HL-60 (cell line): ENCODE data around the gene KHDC3L.

Source experiments
- DNase-seq, 2 experiments: peaks; one replicate each; pipeline ENCODE4 v3.0.0-alpha.2; 2010 to 2020; ENCODE audit warnings: low read depth in 1 of 2, low spot score in 1 of 2
- H3K27ac ChIP-seq: fragments of 250-450 bp; sonication (Bioruptor Pico); replicated peaks from 2 replicates; pipeline ENCODE4 v1.5.1; 2020; ENCODE audit warnings: mild to moderate bottlenecking, moderate library complexity
- H3K27me3 ChIP-seq: fragments of 250-450 bp; sonication (Bioruptor Pico); 2 replicates; pipeline ENCODE4 v1.5.1; 2021; ENCODE audit warnings: mild to moderate bottlenecking, moderate library complexity; ENCODE audit not compliant: insufficient read depth, poor library complexity, severe bottlenecking
- H3K4me3 ChIP-seq: replicated peaks from 2 replicates; pipeline ENCODE4 v1.5.1; 2011; ENCODE audit warnings: mild to moderate bottlenecking, control low read depth, low read length; ENCODE audit not compliant: insufficient read depth
- CTCF ChIP-seq: IDR thresholded peaks from one replicate; pipeline ENCODE4 v1.5.1; 2011; ENCODE audit warnings: low read length, control low read depth, inconsistent platforms; ENCODE audit not compliant: insufficient read depth
- GABPA ChIP-seq: IDR thresholded peaks from 2 replicates; pipeline ENCODE4 v1.6.1; 2012; ENCODE audit warnings: low read depth
- POLR2AphosphoS5 ChIP-seq: IDR thresholded peaks from 2 replicates; pipeline ENCODE4 v1.6.1; 2012; ENCODE audit warnings: low read depth
- REST ChIP-seq: IDR thresholded peaks from 2 replicates; pipeline ENCODE4 v1.6.1; 2012; ENCODE audit warnings: low read depth; ENCODE audit not compliant: insufficient replicate concordance
- SPI1 ChIP-seq: IDR thresholded peaks from 2 replicates; pipeline ENCODE4 v1.6.1; 2012; ENCODE audit warnings: low read depth, mild to moderate bottlenecking, borderline replicate concordance
- long read RNA-seq: library from polyadenylated mRNA; unstranded; transcript quantifications from one replicate; pipeline ENCODE4 v2.0.0, GENCODE V29; 2020

The KHDC3L gene
- long read RNA-seq = 0 reads

- Histone ChIP-seq H3K27me3 (no peaks in the 10 kb centered on the region), H3K4me3 (no peak within 1 kb of the TSS), H3K27ac (no peak within 1 kb of the TSS)
- TF ChIP-seq POLR2AphosphoS5 = no peak
- no peak for TF ChIP-seq GABPA
- TF ChIP-seq REST = no peak
- no peak for TF ChIP-seq SPI1
- no peak for TF ChIP-seq CTCF
- no peak for DNase-seq
These were observed at the start of gene KHDC3L for GRCh38 chr6:73362358-73362757. TSS of gene KHDC3L (plus strand) at chr6:73362658. CDS start at chr6:73362730, 72 bp downstream.

GRCh38 chr6:73314577-73315492, 47.6 kb upstream of the KHDC3L start:
- TF ChIP-seq POLR2AphosphoS5 = no peak
- Histone ChIP-seq H3K27ac (no peak overlapping the region), H3K27me3 (peaks cover 21% of the 10 kb centered on the region), H3K4me3 (no peak overlapping the region)
- no peak for DNase-seq

GRCh38 chr6:73323323-73323722, 39.1 kb upstream of the KHDC3L start:
- H3K27ac ChIP-seq = no peak overlapping the region
- no peak for DNase-seq
- no peak overlapping the region for H3K4me3 ChIP-seq
- TF ChIP-seq REST (no peak), SPI1 (no peak), GABPA (no peak), CTCF (no peak), POLR2AphosphoS5 (no peak)
- H3K27me3 ChIP-seq = no peaks in the 10 kb centered on the region

GRCh38 chr6:73325656-73326055, 36.8 kb upstream of the KHDC3L start:
- Histone ChIP-seq H3K4me3 (no peak overlapping the region), H3K27me3 (no peaks in the 10 kb centered on the region), H3K27ac (no peak overlapping the region)
- DNase-seq = no peak
- no peak for TF ChIP-seq GABPA

- H3K4me3 ChIP-seq = no peak overlapping the region
- no peak for DNase-seq
- no peak overlapping the region for H3K27ac ChIP-seq
- H3K27me3 ChIP-seq = peaks cover 3% of the 10 kb centered on the region
- TF ChIP-seq CTCF (no peak), POLR2AphosphoS5 (no peak), SPI1 (no peak), REST (no peak)
These were observed 33.7 kb upstream of the KHDC3L start for GRCh38 chr6:73328790-73329189.
